ENCODE measurements around the gene RASGEF1B. TPM values are rescaled to one million over a fixed set of nuclear protein-coding genes. Genes with fewer than 3 reads are reported as not detected.

The RASGEF1B gene
- total RNA-seq, 1 experiment from 2014 or later: 6.9 TPM

DNA sequence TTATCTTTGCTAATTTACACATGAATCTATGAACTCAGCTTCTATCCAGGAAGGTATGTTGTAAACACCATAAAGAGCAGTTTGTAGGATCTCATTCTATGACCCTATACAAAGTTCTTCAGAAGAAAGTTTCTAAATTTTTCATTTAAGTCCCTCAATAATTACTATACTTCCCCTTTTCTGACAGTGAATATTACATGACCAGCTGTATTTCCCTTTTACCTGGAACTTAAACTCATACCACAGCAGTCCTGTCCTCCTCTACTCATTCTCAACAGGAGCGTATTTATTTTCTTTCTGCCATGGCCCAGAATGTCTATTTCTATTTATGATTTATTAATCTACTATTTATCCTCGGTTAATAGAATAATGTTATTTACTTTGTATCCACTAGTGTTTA is 15.8 kb downstream of the RASGEF1B start (continued):
- TF ChIP-seq GABPB1 (CRISPR knock-in tag; IDR thresholded peaks at IDR 0.05): no peak
- TF ChIP-seq, protein P1, sequence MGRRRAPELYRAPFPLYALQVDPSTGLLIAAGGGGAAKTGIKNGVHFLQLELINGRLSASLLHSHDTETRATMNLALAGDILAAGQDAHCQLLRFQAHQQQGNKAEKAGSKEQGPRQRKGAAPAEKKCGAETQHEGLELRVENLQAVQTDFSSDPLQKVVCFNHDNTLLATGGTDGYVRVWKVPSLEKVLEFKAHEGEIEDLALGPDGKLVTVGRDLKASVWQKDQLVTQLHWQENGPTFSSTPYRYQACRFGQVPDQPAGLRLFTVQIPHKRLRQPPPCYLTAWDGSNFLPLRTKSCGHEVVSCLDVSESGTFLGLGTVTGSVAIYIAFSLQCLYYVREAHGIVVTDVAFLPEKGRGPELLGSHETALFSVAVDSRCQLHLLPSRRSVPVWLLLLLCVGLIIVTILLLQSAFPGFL (CRISPR knock-in tag; IDR thresholded peaks at IDR 0.05; ENCODE audit: borderline replicate concordance): no peak
- no peak for TF ChIP-seq HMGA2 (CRISPR knock-in tag; IDR thresholded peaks at IDR 0.05)

DNA sequence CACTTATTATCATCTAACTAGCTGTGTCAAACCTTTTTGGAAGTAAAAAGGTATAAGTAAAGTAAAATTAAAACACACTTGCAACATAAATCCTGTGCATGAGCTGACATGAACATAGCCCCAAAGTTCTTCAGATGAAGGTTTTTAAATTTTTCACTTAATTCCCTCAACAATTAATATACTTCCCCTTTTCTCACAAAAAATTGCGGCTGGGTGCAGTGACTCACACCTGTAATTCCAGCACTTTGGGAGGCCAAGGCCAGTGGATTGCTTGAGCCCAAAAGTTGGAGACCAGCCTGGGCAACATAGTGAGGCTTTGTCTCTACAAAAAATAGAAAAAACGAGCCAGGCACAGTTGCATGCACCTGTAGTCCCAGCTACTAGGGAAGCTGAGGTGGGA is 16.8 kb downstream of the RASGEF1B start:
- H3K36me3 Mint-ChIP-seq: 0 out of 2 replicates have a peak, but pooled peaks cover 4% of the 10 kb centered on the region
- TF ChIP-seq ZBTB21 (CRISPR knock-in tag; IDR thresholded peaks at IDR 0.05; ENCODE audit: borderline replicate concordance) (no peak), CREM (CRISPR knock-in tag; IDR thresholded peaks at IDR 0.05) (no peak), KAT7 (CRISPR knock-in tag; IDR thresholded peaks at IDR 0.05; ENCODE audit: borderline replicate concordance) (no peak), ZNF396 (CRISPR knock-in tag; IDR thresholded peaks at IDR 0.05; ENCODE audit: borderline replicate concordance) (no peak), OVOL2 (CRISPR knock-in tag; IDR thresholded peaks at IDR 0.05; ENCODE audit: borderline replicate concordance) (no peak)
- TF ChIP-seq, protein P2, sequence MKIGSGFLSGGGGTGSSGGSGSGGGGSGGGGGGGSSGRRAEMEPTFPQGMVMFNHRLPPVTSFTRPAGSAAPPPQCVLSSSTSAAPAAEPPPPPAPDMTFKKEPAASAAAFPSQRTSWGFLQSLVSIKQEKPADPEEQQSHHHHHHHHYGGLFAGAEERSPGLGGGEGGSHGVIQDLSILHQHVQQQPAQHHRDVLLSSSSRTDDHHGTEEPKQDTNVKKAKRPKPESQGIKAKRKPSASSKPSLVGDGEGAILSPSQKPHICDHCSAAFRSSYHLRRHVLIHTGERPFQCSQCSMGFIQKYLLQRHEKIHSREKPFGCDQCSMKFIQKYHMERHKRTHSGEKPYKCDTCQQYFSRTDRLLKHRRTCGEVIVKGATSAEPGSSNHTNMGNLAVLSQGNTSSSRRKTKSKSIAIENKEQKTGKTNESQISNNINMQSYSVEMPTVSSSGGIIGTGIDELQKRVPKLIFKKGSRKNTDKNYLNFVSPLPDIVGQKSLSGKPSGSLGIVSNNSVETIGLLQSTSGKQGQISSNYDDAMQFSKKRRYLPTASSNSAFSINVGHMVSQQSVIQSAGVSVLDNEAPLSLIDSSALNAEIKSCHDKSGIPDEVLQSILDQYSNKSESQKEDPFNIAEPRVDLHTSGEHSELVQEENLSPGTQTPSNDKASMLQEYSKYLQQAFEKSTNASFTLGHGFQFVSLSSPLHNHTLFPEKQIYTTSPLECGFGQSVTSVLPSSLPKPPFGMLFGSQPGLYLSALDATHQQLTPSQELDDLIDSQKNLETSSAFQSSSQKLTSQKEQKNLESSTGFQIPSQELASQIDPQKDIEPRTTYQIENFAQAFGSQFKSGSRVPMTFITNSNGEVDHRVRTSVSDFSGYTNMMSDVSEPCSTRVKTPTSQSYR (CRISPR knock-in tag; IDR thresholded peaks at IDR 0.05): no peak
- no peaks in the 10 kb centered on the region for H3K9me3 Mint-ChIP-seq
- POLR2A ChIA-PET: no interaction called here
- DNase-seq (ENCODE audit: low spot score) (no peak), ATAC-seq (no peak)
- no peak overlapping the region for H3K4me3 Mint-ChIP-seq
- no peak overlapping the region for H3K27ac Mint-ChIP-seq
- H3K27me3 Mint-ChIP-seq (ENCODE audit: low read depth): no peaks in the 10 kb centered on the region; the same call in 1 of the 2 replicates
- CTCF ChIA-PET: interaction anchor here (1.2 to 2.8 kb wide), 3 partner anchors 12 to 389 kb away, joined by 3 to 11 read pairs (median 7); no protein-coding TSS in a partner anchor
- peaks cover 42% of the 10 kb centered on the region for H3K4me1 Mint-ChIP-seq

DNA sequence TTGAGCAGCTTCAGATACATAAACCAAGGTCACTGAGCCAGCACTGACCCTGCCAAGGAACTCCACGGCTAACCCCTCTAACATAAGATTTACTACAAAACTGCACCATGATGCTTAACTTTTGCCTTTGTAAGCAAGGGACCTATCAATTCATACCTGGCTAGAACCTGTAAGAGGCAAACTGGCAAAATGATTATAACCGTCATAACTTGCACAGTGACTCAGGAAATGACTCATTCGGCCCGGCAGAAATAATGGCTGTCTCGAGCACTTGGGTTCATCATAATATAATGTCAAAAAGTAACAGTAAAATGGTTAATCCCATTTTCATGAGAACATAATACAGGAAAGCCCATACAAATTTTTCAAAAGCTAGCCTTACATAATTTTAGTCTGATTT is 17.2 kb downstream of the RASGEF1B start:
- ATAC-seq (no peak), DNase-seq (ENCODE audit: low spot score) (no peak)
- ChIA-PET CTCF (interaction anchor here (2.8 kb wide), 1 partner anchor 13 kb away, joined by 11 read pairs; no protein-coding TSS in a partner anchor), POLR2A (no interaction called here)
- Mint-ChIP-seq H3K4me3 (no peak overlapping the region), H3K27me3 (ENCODE audit: low read depth) (no peaks in the 10 kb centered on the region; the same call in 1 of the 2 replicates), H3K27ac (no peak overlapping the region), H3K9me3 (no peaks in the 10 kb centered on the region), H3K36me3 (0 out of 2 replicates have a peak, but pooled peaks cover 4% of the 10 kb centered on the region), H3K4me1 (peaks cover 42% of the 10 kb centered on the region)
- TF ChIP-seq GRHL2 (CRISPR knock-in tag; IDR thresholded peaks at IDR 0.05; ENCODE audit: insufficient replicate concordance, severe bottlenecking) (no peak), ZNF263 (CRISPR knock-in tag; IDR thresholded peaks at IDR 0.05; ENCODE audit: low read depth) (no peak)
- TF ChIP-seq, protein P3, sequence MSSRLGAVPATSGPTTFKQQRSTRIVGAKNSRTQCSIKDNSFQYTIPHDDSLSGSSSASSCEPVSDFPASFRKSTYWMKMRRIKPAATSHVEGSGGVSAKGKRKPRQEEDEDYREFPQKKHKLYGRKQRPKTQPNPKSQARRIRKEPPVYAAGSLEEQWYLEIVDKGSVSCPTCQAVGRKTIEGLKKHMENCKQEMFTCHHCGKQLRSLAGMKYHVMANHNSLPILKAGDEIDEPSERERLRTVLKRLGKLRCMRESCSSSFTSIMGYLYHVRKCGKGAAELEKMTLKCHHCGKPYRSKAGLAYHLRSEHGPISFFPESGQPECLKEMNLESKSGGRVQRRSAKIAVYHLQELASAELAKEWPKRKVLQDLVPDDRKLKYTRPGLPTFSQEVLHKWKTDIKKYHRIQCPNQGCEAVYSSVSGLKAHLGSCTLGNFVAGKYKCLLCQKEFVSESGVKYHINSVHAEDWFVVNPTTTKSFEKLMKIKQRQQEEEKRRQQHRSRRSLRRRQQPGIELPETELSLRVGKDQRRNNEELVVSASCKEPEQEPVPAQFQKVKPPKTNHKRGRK (CRISPR knock-in tag; IDR thresholded peaks at IDR 0.05; ENCODE audit: borderline replicate concordance): no peak
- TF ChIP-seq, protein P4, sequence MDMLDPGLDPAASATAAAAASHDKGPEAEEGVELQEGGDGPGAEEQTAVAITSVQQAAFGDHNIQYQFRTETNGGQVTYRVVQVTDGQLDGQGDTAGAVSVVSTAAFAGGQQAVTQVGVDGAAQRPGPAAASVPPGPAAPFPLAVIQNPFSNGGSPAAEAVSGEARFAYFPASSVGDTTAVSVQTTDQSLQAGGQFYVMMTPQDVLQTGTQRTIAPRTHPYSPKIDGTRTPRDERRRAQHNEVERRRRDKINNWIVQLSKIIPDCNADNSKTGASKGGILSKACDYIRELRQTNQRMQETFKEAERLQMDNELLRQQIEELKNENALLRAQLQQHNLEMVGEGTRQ (CRISPR knock-in tag; IDR thresholded peaks at IDR 0.05): no peak

DNA sequence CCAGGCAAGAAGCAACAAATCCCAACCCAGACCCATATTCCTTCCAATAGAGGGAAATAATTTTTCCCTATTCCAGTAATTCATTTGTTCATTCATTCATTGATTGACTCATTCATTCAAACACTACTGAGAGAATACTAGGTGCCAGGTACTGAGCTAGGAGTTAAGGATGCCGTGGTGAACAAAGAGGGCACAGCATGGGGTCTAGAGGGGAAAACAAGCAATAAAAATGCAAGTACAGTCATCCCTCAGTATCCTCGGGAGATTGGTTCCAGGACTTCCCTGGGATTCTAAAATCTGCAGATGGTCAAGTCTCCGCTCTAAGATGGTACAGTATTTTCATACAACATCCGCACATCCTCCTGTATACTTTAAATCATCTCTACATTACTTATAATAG is 18.7 kb downstream of the RASGEF1B start:
- POLR2A ChIA-PET: interaction anchor here (0.6 kb wide), 1 partner anchor 10 kb away, joined by 3 read pairs; no protein-coding TSS in a partner anchor
- peak; percentile 24 for DNase-seq (ENCODE audit: low spot score)
- CTCF ChIA-PET: interaction anchor here (0.7 to 2.8 kb wide), 3 partner anchors 14 to 26 kb away, joined by 3 to 11 read pairs (median 3); partner anchors contain the start of gene RASGEF1B
- H3K4me1 Mint-ChIP-seq: peaks cover 43% of the 10 kb centered on the region
- H3K9me3 Mint-ChIP-seq: no peaks in the 10 kb centered on the region
- H3K4me3 Mint-ChIP-seq: no peak overlapping the region
- H3K27ac Mint-ChIP-seq: no peak overlapping the region
- no peaks in the 10 kb centered on the region; the same call in 1 of the 2 replicates for H3K27me3 Mint-ChIP-seq (ENCODE audit: low read depth)
- 0 out of 2 replicates have a peak, but pooled peaks cover 4% of the 10 kb centered on the region for H3K36me3 Mint-ChIP-seq
- peak; percentile 70 for ATAC-seq
- TF ChIP-seq JAZF1 (CRISPR knock-in tag; IDR thresholded peaks at IDR 0.05): no peak
- no peak for TF ChIP-seq GRHL2 (CRISPR knock-in tag; IDR thresholded peaks at IDR 0.05; ENCODE audit: insufficient replicate concordance, severe bottlenecking)
- no peak for TF ChIP-seq HMGA2 (CRISPR knock-in tag; IDR thresholded peaks at IDR 0.05)
- no peak for TF ChIP-seq ZNF423 (CRISPR knock-in tag; IDR thresholded peaks at IDR 0.05)
- no peak for TF ChIP-seq ZNF416 (CRISPR knock-in tag; IDR thresholded peaks at IDR 0.05)
- TF ChIP-seq, protein P5, sequence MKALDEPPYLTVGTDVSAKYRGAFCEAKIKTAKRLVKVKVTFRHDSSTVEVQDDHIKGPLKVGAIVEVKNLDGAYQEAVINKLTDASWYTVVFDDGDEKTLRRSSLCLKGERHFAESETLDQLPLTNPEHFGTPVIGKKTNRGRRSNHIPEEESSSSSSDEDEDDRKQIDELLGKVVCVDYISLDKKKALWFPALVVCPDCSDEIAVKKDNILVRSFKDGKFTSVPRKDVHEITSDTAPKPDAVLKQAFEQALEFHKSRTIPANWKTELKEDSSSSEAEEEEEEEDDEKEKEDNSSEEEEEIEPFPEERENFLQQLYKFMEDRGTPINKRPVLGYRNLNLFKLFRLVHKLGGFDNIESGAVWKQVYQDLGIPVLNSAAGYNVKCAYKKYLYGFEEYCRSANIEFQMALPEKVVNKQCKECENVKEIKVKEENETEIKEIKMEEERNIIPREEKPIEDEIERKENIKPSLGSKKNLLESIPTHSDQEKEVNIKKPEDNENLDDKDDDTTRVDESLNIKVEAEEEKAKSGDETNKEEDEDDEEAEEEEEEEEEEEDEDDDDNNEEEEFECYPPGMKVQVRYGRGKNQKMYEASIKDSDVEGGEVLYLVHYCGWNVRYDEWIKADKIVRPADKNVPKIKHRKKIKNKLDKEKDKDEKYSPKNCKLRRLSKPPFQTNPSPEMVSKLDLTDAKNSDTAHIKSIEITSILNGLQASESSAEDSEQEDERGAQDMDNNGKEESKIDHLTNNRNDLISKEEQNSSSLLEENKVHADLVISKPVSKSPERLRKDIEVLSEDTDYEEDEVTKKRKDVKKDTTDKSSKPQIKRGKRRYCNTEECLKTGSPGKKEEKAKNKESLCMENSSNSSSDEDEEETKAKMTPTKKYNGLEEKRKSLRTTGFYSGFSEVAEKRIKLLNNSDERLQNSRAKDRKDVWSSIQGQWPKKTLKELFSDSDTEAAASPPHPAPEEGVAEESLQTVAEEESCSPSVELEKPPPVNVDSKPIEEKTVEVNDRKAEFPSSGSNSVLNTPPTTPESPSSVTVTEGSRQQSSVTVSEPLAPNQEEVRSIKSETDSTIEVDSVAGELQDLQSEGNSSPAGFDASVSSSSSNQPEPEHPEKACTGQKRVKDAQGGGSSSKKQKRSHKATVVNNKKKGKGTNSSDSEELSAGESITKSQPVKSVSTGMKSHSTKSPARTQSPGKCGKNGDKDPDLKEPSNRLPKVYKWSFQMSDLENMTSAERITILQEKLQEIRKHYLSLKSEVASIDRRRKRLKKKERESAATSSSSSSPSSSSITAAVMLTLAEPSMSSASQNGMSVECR (CRISPR knock-in tag; IDR thresholded peaks at IDR 0.05; ENCODE audit: borderline replicate concordance): no peak
- TF ChIP-seq NR3C1 (CRISPR knock-in tag; conservative IDR thresholded peaks at IDR 0.05; ENCODE audit: low read depth): no peak

All from WTC11 (cell line).